ENCODE results near the gene EXOC3.
"Not testable (repeated sequence)": the region's sequence is repeated elsewhere in the genome, so short reads cannot be mapped to it uniquely, and the experiment has no call there.

EXOC3 gene

GRCh38 chr5:486597-486996, 43.6 kb downstream of the EXOC3 start:
- DNase-seq (ENCODE audit: low read depth in 2 of 2), result not testable (repeated sequence)

GRCh38 chr5:488241-488640, 45.3 kb downstream of the EXOC3 start:
- DNase-seq (ENCODE audit: low read depth in 2 of 2), result no peak

- DNase-seq (ENCODE audit: low read depth in 2 of 2), result no peak
Observed at GRCh38 chr5:488744-489688, 46.0 kb downstream of the EXOC3 start.

- DNase-seq (ENCODE audit: low read depth in 2 of 2), result no peak
Observed at GRCh38 chr5:489689-490080, 46.7 kb downstream of the EXOC3 start.

- DNase-seq (ENCODE audit: low read depth in 2 of 2), result no peak
Observed at GRCh38 chr5:490116-491106, 47.4 kb downstream of the EXOC3 start.

GRCh38 chr5:491119-491855, 48.3 kb downstream of the EXOC3 start:
- no peak for DNase-seq (ENCODE audit: low read depth in 2 of 2)

GRCh38 chr5:491856-492155, 48.8 kb downstream of the EXOC3 start:
- no peak for DNase-seq (ENCODE audit: low read depth in 2 of 2)

GRCh38 chr5:492314-492893, 49.4 kb downstream of the EXOC3 start:
- DNase-seq (ENCODE audit: low read depth in 2 of 2), result no peak

- DNase-seq (ENCODE audit: low read depth in 2 of 2), result no peak
Observed at GRCh38 chr5:493119-493701, 50.2 kb downstream of the EXOC3 start.

GRCh38 chr5:493758-494157, 50.8 kb downstream of the EXOC3 start:
- no peak for DNase-seq (ENCODE audit: low read depth in 2 of 2)

GRCh38 chr5:494667-495255, 51.8 kb downstream of the EXOC3 start:
- DNase-seq (ENCODE audit: low read depth in 2 of 2), result no peak

- DNase-seq (ENCODE audit: low read depth in 2 of 2), result no peak
Observed at GRCh38 chr5:496028-496427, 53.1 kb downstream of the EXOC3 start.

- DNase-seq (ENCODE audit: low read depth in 2 of 2), result no peak
Observed at GRCh38 chr5:497090-497700, 54.2 kb downstream of the EXOC3 start.

GRCh38 chr5:497871-498509, 55.0 kb downstream of the EXOC3 start:
- no peak for DNase-seq (ENCODE audit: low read depth in 2 of 2)

GRCh38 chr5:499233-500209, 56.5 kb downstream of the EXOC3 start:
- no peak for DNase-seq (ENCODE audit: low read depth in 2 of 2)

GRCh38 chr5:500491-500890, 57.5 kb downstream of the EXOC3 start:
- no peak for DNase-seq (ENCODE audit: low read depth in 2 of 2)

GRCh38 chr5:501105-501830, 58.3 kb downstream of the EXOC3 start:
- no peak for DNase-seq (ENCODE audit: low read depth in 2 of 2)

- no peak for DNase-seq (ENCODE audit: low read depth in 2 of 2)
Observed at GRCh38 chr5:501831-502184, 58.8 kb downstream of the EXOC3 start.
